Trophoblast cell (in vitro differentiated cells and primary cell): ENCODE data around the gene LOXL1.

Source experiments
- DNase-seq, 2 donors: peaks; one replicate each; pipeline ENCODE4 v3.0.0-alpha.2; 2016
- H2AFZ ChIP-seq: 2 replicates; pipeline ENCODE4 v1.6.1; 2013; ENCODE audit warnings: low read length, moderate library complexity, mild to moderate bottlenecking; ENCODE audit not compliant: insufficient read depth, poor library complexity
- H2AK5ac ChIP-seq: 2 replicates; pipeline ENCODE4 v1.6.1; 2013; ENCODE audit warnings: mild to moderate bottlenecking, low read length
- H2BK120ac ChIP-seq: 2 replicates; pipeline ENCODE4 v1.6.1; 2013; ENCODE audit warnings: low read length, mild to moderate bottlenecking, moderate library complexity; ENCODE audit not compliant: insufficient read depth, poor library complexity
- H2BK12ac ChIP-seq: 2 replicates; pipeline ENCODE4 v1.6.1; 2013; ENCODE audit warnings: mild to moderate bottlenecking, low read length, moderate library complexity
- H2BK5ac ChIP-seq: 2 replicates; pipeline ENCODE4 v1.6.1; 2013; ENCODE audit warnings: low read length, low read depth, moderate library complexity, mild to moderate bottlenecking; ENCODE audit not compliant: poor library complexity
- H3K14ac ChIP-seq: 2 replicates; pipeline ENCODE4 v1.6.1; 2013; ENCODE audit warnings: mild to moderate bottlenecking, low read length
- H3K18ac ChIP-seq: 2 replicates; pipeline ENCODE4 v1.6.1; 2013; ENCODE audit warnings: mild to moderate bottlenecking, low read length
- H3K23ac ChIP-seq: 2 replicates; pipeline ENCODE4 v1.6.1; 2013; ENCODE audit warnings: low read length
- H3K27ac ChIP-seq: 2 replicates; pipeline ENCODE4 v1.5.1; 2013; ENCODE audit warnings: low read depth, mild to moderate bottlenecking, inconsistent platforms, low read length, moderate library complexity
- H3K27me3 ChIP-seq: 2 replicates; pipeline ENCODE4 v1.6.1; 2013; ENCODE audit warnings: inconsistent platforms, mild to moderate bottlenecking, low read length, moderate library complexity; ENCODE audit not compliant: insufficient read depth
- H3K36me3 ChIP-seq, 2 experiments: 1 replicate in 1 of 2; 2 replicates in 1 of 2; pipeline ENCODE4 v1.6.1; 2013; ENCODE audit warnings: low read length in 2 of 2, mild to moderate bottlenecking in 2 of 2, moderate library complexity in 1 of 2; ENCODE audit not compliant: insufficient read depth in 2 of 2, control insufficient read depth in 1 of 2
- H3K4ac ChIP-seq: 2 replicates; pipeline ENCODE4 v1.6.1; 2013; ENCODE audit warnings: low read depth, mild to moderate bottlenecking, low read length, moderate library complexity
- H3K4me1 ChIP-seq, 2 experiments: 1 replicate in 1 of 2; 2 replicates in 1 of 2; pipeline ENCODE4 v1.6.1; 2013; ENCODE audit warnings: low read length in 2 of 2, mild to moderate bottlenecking in 2 of 2, moderate library complexity in 1 of 2; ENCODE audit not compliant: insufficient read depth in 2 of 2, control insufficient read depth in 1 of 2
- H3K4me2 ChIP-seq: 2 replicates; pipeline ENCODE4 v1.6.1; 2013; ENCODE audit warnings: inconsistent platforms, mild to moderate bottlenecking, low read length, moderate library complexity
- H3K4me3 ChIP-seq: 2 replicates; pipeline ENCODE4 v1.5.1; 2013; ENCODE audit warnings: mild to moderate bottlenecking, low read depth, low read length, inconsistent platforms
- H3K79me1 ChIP-seq: one replicate; pipeline ENCODE4 v1.6.1; 2013; ENCODE audit warnings: low read length
- H3K79me2 ChIP-seq: 2 replicates; pipeline ENCODE4 v1.6.1; 2013; ENCODE audit warnings: low read length, mild to moderate bottlenecking; ENCODE audit not compliant: control insufficient read depth, insufficient read depth, poor library complexity
- H3K9ac ChIP-seq: 2 replicates; pipeline ENCODE4 v1.6.1; 2013; ENCODE audit warnings: mild to moderate bottlenecking, low read length
- H3K9me3 ChIP-seq: 2 replicates; pipeline ENCODE4 v1.6.1; 2013; ENCODE audit warnings: low read depth, mild to moderate bottlenecking, control low read depth, inconsistent platforms, low read length; ENCODE audit not compliant: insufficient read depth
- H4K12ac ChIP-seq: 2 replicates; pipeline ENCODE4 v1.6.1; 2013; ENCODE audit warnings: low read depth, mild to moderate bottlenecking, low read length, moderate library complexity
- H4K8ac ChIP-seq: 2 replicates; pipeline ENCODE4 v1.6.1; 2013; ENCODE audit warnings: low read depth, mild to moderate bottlenecking, low read length, moderate library complexity
- H4K91ac ChIP-seq: one replicate; pipeline ENCODE4 v1.6.1; 2013; ENCODE audit warnings: low read depth, mild to moderate bottlenecking, low read length, moderate library complexity
- WGBS: extraction: QIAGEN DNeasy Blood & Tissue Kit; methylation state at CpG from one replicate; pipeline ENCODE4 v1.1.7; 2013; ENCODE audit warnings: missing lambda C conversion rate; ENCODE audit not compliant: insufficient read length, insufficient coverage; ENCODE audit errors: extremely low coverage; 5-methylcytosine and 5-hydroxymethylcytosine counted together

LOXL1 gene

DNA sequence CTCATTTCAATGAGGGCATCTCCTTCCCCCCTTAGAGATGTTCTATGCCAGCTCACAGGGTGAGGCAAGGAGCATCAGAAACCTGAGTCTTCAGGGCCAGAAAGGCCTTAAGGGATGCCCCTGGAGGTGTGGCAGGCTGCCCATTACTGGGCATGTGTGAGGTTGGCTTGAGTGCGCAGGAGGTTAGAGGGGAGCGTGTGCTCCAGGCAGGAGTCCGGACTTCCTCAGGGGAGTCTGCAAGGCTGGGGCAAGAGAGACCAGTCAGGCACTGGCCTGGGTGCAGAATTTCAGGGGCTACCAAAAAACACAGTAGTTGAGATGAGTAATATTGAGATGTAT, 1.9 kb downstream of the LOXL1 start:
- H3K36me3 ChIP-seq = no peaks in the 10 kb centered on the region
- H4K12ac ChIP-seq = no peak overlapping the region
- H4K91ac ChIP-seq = peak overlapping the region; percentile 13
- H3K79me2 ChIP-seq = peaks cover 8% of the 10 kb centered on the region
- H2BK12ac ChIP-seq = no peak overlapping the region
- H2AK5ac ChIP-seq = no peak overlapping the region
- H3K4ac ChIP-seq = no peak overlapping the region
- H3K23ac ChIP-seq = no peak overlapping the region
- no peak overlapping the region for H2AFZ ChIP-seq
- H3K4me3 ChIP-seq = no peak overlapping the region
- H3K79me1 ChIP-seq = peaks cover 13% of the 10 kb centered on the region
- H3K27ac ChIP-seq = no peak overlapping the region
- H3K27me3 ChIP-seq = peaks cover 6% of the 10 kb centered on the region
- no peak overlapping the region for H2BK5ac ChIP-seq
- H3K4me2 ChIP-seq = peak overlapping the region; percentile 77
- no CpG with 5 or more reads among the region's 3 CpGs for WGBS
- peak overlapping the region; percentile 45 for H3K9ac ChIP-seq
- H3K18ac ChIP-seq = no peak overlapping the region
- DNase-seq = peak in 1 of 2 donors; percentile 17
- peaks cover 12 to 35% of the 10 kb centered on the region in 2 experiments for H3K4me1 ChIP-seq
- H3K14ac ChIP-seq = no peak overlapping the region
- peak overlapping the region; percentile 16 for H2BK120ac ChIP-seq
- H4K8ac ChIP-seq = no peak overlapping the region
- no peaks in the 10 kb centered on the region for H3K9me3 ChIP-seq

DNA sequence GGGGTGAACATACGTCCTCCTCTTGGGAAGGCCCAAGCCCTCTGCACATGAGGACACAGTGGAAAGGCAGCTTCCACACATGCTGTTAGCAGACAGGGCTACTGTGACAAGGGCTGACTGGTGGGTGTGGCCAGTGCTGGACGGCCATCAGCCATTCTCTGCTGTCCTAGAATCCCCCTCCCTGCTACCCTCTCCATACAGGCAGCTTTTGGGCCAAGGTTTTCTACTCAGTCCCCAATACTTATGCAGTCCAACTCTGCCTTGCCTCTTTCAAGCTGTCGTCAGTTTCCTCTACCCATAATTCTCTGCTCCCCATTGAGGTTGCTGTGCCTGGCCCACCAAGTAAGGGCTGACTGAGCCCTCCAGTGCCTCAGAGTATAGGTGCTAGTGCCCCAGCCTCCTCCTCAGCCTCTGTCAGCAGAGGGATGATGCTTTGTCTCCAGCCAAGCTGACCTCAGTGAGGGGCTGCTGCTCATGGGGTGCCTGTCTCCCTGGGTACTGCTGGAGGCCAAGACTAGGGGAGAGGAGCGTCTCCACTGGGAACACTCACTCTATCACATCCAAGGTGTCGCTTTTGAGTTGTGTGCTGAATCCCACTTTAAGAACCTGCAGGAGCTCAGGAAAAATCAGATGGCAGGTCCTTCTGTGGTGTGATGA, 2.8 kb downstream of the LOXL1 start:
- no peak overlapping the region for H4K12ac ChIP-seq
- peaks cover 8% of the 10 kb centered on the region for H3K79me2 ChIP-seq
- no peak overlapping the region for H2BK120ac ChIP-seq
- H3K9ac ChIP-seq = no peak overlapping the region
- H2BK5ac ChIP-seq = no peak overlapping the region
- H2BK12ac ChIP-seq = no peak overlapping the region
- no peak overlapping the region for H3K4ac ChIP-seq
- H3K9me3 ChIP-seq = no peaks in the 10 kb centered on the region
- H3K14ac ChIP-seq = no peak overlapping the region
- no peak overlapping the region for H4K91ac ChIP-seq
- H3K4me1 ChIP-seq = peaks cover 8 to 27% of the 10 kb centered on the region in 2 experiments
- H3K36me3 ChIP-seq = no peaks in the 10 kb centered on the region
- DNase-seq = peak in 1 of 2 donors; percentile 31
- no peak overlapping the region for H3K27ac ChIP-seq
- H3K18ac ChIP-seq = no peak overlapping the region
- H3K4me2 ChIP-seq = no peak overlapping the region
- WGBS = no CpG with 5 or more reads among the region's 5 CpGs
- H3K4me3 ChIP-seq = peak overlapping the region; percentile 11
- no peak overlapping the region for H2AFZ ChIP-seq
- no peak overlapping the region for H2AK5ac ChIP-seq
- no peak overlapping the region for H4K8ac ChIP-seq
- H3K23ac ChIP-seq = no peak overlapping the region
- H3K79me1 ChIP-seq = peaks cover 13% of the 10 kb centered on the region
- peaks cover 6% of the 10 kb centered on the region for H3K27me3 ChIP-seq

DNA sequence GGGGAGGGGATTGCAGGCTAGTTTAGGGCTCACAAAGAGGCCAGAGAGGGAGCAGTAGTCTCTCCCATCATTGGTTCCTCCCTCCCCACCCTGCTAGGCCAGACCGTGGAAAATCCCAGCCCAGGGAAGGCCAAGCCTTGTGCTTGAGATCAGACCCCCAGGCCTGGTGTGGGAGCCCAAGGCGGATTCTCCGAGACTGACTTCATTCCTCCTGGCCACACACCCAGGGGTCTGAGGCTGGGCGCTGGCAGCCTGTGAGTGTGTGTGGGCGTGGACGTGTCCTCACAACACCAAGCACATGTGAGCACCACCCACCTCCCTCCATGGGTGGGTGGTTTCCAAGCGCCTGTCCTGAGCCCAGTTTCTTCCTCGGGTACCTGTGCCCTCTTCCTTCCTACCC, 4.1 kb downstream of the LOXL1 start:
- Histone ChIP-seq H4K91ac (no peak overlapping the region), H3K4me3 (no peak overlapping the region), H2AK5ac (no peak overlapping the region), H3K4me2 (no peak overlapping the region), H3K27ac (no peak overlapping the region), H2AFZ (no peak overlapping the region), H3K4me1 (peaks cover 4 to 28% of the 10 kb centered on the region in 2 experiments), H2BK5ac (no peak overlapping the region), H2BK12ac (no peak overlapping the region), H2BK120ac (no peak overlapping the region), H3K14ac (no peak overlapping the region), H3K4ac (no peak overlapping the region), H4K12ac (no peak overlapping the region), H4K8ac (no peak overlapping the region), H3K79me2 (peaks cover 8% of the 10 kb centered on the region), H3K36me3 (no peaks in the 10 kb centered on the region), H3K9me3 (no peaks in the 10 kb centered on the region), H3K18ac (no peak overlapping the region), H3K9ac (no peak overlapping the region), H3K23ac (no peak overlapping the region), H3K79me1 (peaks cover 13% of the 10 kb centered on the region), H3K27me3 (peaks cover 6% of the 10 kb centered on the region)
- peak; percentile 81 to 83 for DNase-seq
- no CpG with 5 or more reads among the region's 8 CpGs for WGBS

DNA sequence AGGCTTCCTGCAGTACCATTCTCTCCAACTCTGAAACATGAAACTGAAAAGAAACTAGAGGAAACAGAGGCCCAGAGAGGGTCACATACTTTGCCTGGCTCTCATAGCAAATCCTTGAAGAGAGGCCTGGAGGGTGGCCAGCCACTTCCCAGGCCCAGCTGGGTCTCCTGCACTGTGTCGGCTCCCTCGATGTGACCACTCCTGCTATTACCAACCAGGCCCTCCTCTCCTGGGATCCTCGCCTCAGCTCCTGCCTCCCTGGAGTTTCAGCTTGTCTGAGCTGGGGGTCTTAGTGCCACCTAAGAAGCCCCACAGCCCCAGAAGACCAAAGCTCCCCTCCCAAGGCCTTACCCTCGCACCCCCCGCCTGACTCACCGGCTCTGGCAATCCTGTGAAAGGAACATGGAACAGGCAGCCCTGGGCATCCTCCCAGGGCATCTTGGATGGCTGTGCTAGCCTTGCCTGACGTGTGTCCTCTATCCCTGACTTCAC, 4.6 kb downstream of the LOXL1 start:
- Histone ChIP-seq H3K4ac (no peak overlapping the region), H3K4me3 (no peak overlapping the region), H4K8ac (no peak overlapping the region), H2BK5ac (no peak overlapping the region), H3K4me1 (peaks cover 4 to 31% of the 10 kb centered on the region in 2 experiments), H3K36me3 (no peaks in the 10 kb centered on the region), H3K4me2 (no peak overlapping the region), H3K79me1 (peaks cover 13% of the 10 kb centered on the region), H3K9me3 (no peaks in the 10 kb centered on the region), H3K27me3 (peaks cover 6% of the 10 kb centered on the region), H4K12ac (no peak overlapping the region), H3K9ac (no peak overlapping the region), H4K91ac (no peak overlapping the region), H3K79me2 (peaks cover 8% of the 10 kb centered on the region), H3K18ac (no peak overlapping the region), H2AK5ac (no peak overlapping the region), H3K23ac (no peak overlapping the region), H2BK120ac (no peak overlapping the region), H3K14ac (no peak overlapping the region), H2AFZ (no peak overlapping the region), H2BK12ac (no peak overlapping the region), H3K27ac (no peak overlapping the region)
- no peak for DNase-seq
- WGBS = no CpG with 5 or more reads among the region's 7 CpGs
